ENCODE measurements around the gene MKLN1. TPM values are rescaled to one million over a fixed set of nuclear protein-coding genes. Genes with fewer than 3 reads are reported as not detected.
"Not testable (repeated sequence)": the region's sequence is repeated elsewhere in the genome, so short reads cannot be mapped to it uniquely, and the experiment has no call there.

Gene MKLN1
- total RNA-seq (2014; rRNA removed; shearing (Covaris generic)): 17.0 and 25.1 TPM in 2 replicates

GRCh38 chr7:131327626-131328376 is at the start of gene MKLN1:
TSS of gene MKLN1 (plus strand) at chr7:131327876. CDS start at chr7:131327900, 24 bp downstream.
- DNase-seq (ENCODE audit: low spot score): peak; percentile 81

GRCh38 chr7:131279044-131279443 is 48.6 kb upstream of the MKLN1 start:
- DNase-seq (ENCODE audit: low spot score): no peak

- DNase-seq (ENCODE audit: low spot score): no peak
Observed at GRCh38 chr7:131281266-131282048, 46.2 kb upstream of the MKLN1 start.

- peak; percentile 21 for DNase-seq (ENCODE audit: low spot score)
Observed at GRCh38 chr7:131284702-131285419, 42.8 kb upstream of the MKLN1 start.

- DNase-seq (ENCODE audit: low spot score): no peak
Observed at GRCh38 chr7:131285556-131285955, 42.1 kb upstream of the MKLN1 start.

GRCh38 chr7:131288450-131288849 is 39.2 kb upstream of the MKLN1 start:
- no peak for DNase-seq (ENCODE audit: low spot score)

- DNase-seq (ENCODE audit: low spot score): no peak
Observed at GRCh38 chr7:131289051-131289450, 38.6 kb upstream of the MKLN1 start.

GRCh38 chr7:131292141-131292905 is 35.4 kb upstream of the MKLN1 start:
- DNase-seq (ENCODE audit: low spot score): no peak

- no peak for DNase-seq (ENCODE audit: low spot score)
Observed at GRCh38 chr7:131293018-131293417, 34.7 kb upstream of the MKLN1 start.

GRCh38 chr7:131294553-131294952 is 33.1 kb upstream of the MKLN1 start:
- no peak for DNase-seq (ENCODE audit: low spot score)

- DNase-seq (ENCODE audit: low spot score): no peak
Observed at GRCh38 chr7:131298608-131298992, 29.1 kb upstream of the MKLN1 start.

- no peak for DNase-seq (ENCODE audit: low spot score)
Observed at GRCh38 chr7:131299074-131299473, 28.6 kb upstream of the MKLN1 start.

- no peak for DNase-seq (ENCODE audit: low spot score)
Observed at GRCh38 chr7:131300078-131300477, 27.6 kb upstream of the MKLN1 start.

- DNase-seq (ENCODE audit: low spot score): no peak
Observed at GRCh38 chr7:131300572-131301466, 26.9 kb upstream of the MKLN1 start.

- DNase-seq (ENCODE audit: low spot score): no peak
Observed at GRCh38 chr7:131302446-131302845, 25.2 kb upstream of the MKLN1 start.

GRCh38 chr7:131302876-131303707 is 24.6 kb upstream of the MKLN1 start:
- DNase-seq (ENCODE audit: low spot score): peak; percentile 45

GRCh38 chr7:131305152-131305551 is 22.5 kb upstream of the MKLN1 start:
- DNase-seq (ENCODE audit: low spot score): no peak

- not testable (repeated sequence) for DNase-seq (ENCODE audit: low spot score)
Observed at GRCh38 chr7:131306041-131306440, 21.6 kb upstream of the MKLN1 start.

- DNase-seq (ENCODE audit: low spot score): no peak
Observed at GRCh38 chr7:131306777-131307176, 20.9 kb upstream of the MKLN1 start.

GRCh38 chr7:131307627-131308026 is 20.0 kb upstream of the MKLN1 start:
- DNase-seq (ENCODE audit: low spot score): no peak
